ENCODE results near the gene PLPPR3. TPM values are rescaled to one million over a fixed set of nuclear protein-coding genes. Genes with fewer than 3 reads are reported as not detected.
A peak's percentile ranks its signal among the peaks of the same experiment; 100 is the strongest.

The PLPPR3 gene
- total and polyA plus RNA-seq, 9 of the 15 experiments (the other 6 are each of a cell fraction or from before 2014, with no cell fraction given): 0.01 to 48.2 (median 8.6) TPM

GRCh38 chr19:812049-812746 is 9.6 kb downstream of the PLPPR3 start (continued):
- TF ChIP-seq PRDM10 (IDR thresholded peaks at IDR 0.05; ENCODE audit: partially characterized antibody): no peak
- no peak for TF ChIP-seq MYBL2 (IDR thresholded peaks at IDR 0.05; ENCODE audit: low read depth)
- TF ChIP-seq MYBL2 (CRISPR knock-in tag; IDR thresholded peaks at IDR 0.05; ENCODE audit: borderline replicate concordance): no peak
- no peak for TF ChIP-seq MTA3 (IDR thresholded peaks at IDR 0.05; ENCODE audit: borderline replicate concordance)
- TF ChIP-seq THRA (IDR thresholded peaks at IDR 0.05): no peak
- TF ChIP-seq KDM2B (CRISPR knock-in tag; IDR thresholded peaks at IDR 0.05): no peak
- TF ChIP-seq RBBP5 (IDR thresholded peaks at IDR 0.05; ENCODE audit: borderline replicate concordance, insufficient read depth, low read length, poor library complexity, severe bottlenecking): no peak
- no peak for TF ChIP-seq SAP30 (IDR thresholded peaks at IDR 0.05; ENCODE audit: borderline replicate concordance, insufficient read depth, low read depth, low read length, poor library complexity, severe bottlenecking)
- no peak for TF ChIP-seq HIVEP1 (CRISPR knock-in tag; IDR thresholded peaks at IDR 0.05)
- TF ChIP-seq CHD2 (IDR thresholded peaks at IDR 0.05; ENCODE audit: low read depth, low read length): no peak
- no peak for TF ChIP-seq NKRF (IDR thresholded peaks at IDR 0.05; ENCODE audit: borderline replicate concordance)
- no peak for TF ChIP-seq ZNF699 (CRISPR knock-in tag; IDR thresholded peaks at IDR 0.05; ENCODE audit: insufficient replicate concordance)
- no peak for TF ChIP-seq NCOA4 (IDR thresholded peaks at IDR 0.05; ENCODE audit: partially characterized antibody)
- TF ChIP-seq ZBTB7A (IDR thresholded peaks at IDR 0.05; ENCODE audit: borderline replicate concordance, control insufficient read depth, low read depth, low read length): peak; percentile 33; the same call in 1 of the 2 replicates
- TF ChIP-seq HEY1 (CRISPR knock-in tag; IDR thresholded peaks at IDR 0.05; ENCODE audit: borderline replicate concordance): no peak
- TF ChIP-seq HDAC8 (tag; IDR thresholded peaks at IDR 0.05): no peak
- no peak for TF ChIP-seq PTRF (tag; IDR thresholded peaks at IDR 0.05)
- TF ChIP-seq HSF4 (CRISPR knock-in tag; IDR thresholded peaks at IDR 0.05; ENCODE audit: borderline replicate concordance): no peak
- TF ChIP-seq PML (IDR thresholded peaks at IDR 0.05; ENCODE audit: low read length): no peak
- TF ChIP-seq FOXA1 (IDR thresholded peaks at IDR 0.05; ENCODE audit: borderline replicate concordance): no peak
- no peak for TF ChIP-seq MTF1 (CRISPR knock-in tag; IDR thresholded peaks at IDR 0.05; ENCODE audit: borderline replicate concordance)

All from K562 (cell line).